ENCODE results near the gene TKT. TPM values are rescaled to one million over a fixed set of nuclear protein-coding genes. Genes with fewer than 3 reads are reported as not detected.

TKT gene
- total RNA-seq, 4 donors from 2014 or later = 18.5 to 41.3 (median 23.8) TPM

DNA sequence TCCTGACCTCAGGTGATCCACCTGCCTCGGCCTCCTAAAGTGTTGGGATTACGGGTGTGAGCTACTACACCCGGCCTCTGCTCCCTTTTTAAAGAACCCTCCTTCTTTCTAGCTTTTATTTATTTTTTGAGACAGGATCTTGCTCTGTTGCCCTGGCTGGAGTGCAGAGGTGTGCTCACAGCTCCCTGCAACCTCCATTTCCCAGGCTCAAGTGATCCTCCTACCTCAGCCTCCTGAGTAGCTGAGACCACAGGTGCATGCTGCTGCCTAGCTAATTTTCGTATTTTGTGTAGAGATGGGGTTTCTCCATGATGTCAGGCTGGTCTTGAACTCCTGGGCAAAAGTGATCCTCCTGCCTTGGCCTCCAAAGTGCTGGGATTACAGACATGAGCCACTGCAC, 34.5 kb downstream of the TKT start:
- DNase-seq = no peak
- no peak overlapping the region for H3K4me3 ChIP-seq
- ATAC-seq = no peak
- no peak overlapping the region for H3K27ac ChIP-seq
- no peaks in the 10 kb centered on the region for H3K27me3 ChIP-seq
- no peaks in the 10 kb centered on the region for H3K9me3 ChIP-seq
- in situ Hi-C loops (cut with MboI; ENCODE audit: low sequenced_read_pairs in 4 of 4) (no loop called here), intact Hi-C loops (cut with DNase I; ENCODE audit: low total_unique reads) (loop anchor here (10.0 kb wide), 1 partner anchor 493 kb away; no protein-coding TSS in a partner anchor)
- no peak for TF ChIP-seq POLR2A (IDR thresholded peaks at IDR 0.05)
- TF ChIP-seq, protein P1, sequence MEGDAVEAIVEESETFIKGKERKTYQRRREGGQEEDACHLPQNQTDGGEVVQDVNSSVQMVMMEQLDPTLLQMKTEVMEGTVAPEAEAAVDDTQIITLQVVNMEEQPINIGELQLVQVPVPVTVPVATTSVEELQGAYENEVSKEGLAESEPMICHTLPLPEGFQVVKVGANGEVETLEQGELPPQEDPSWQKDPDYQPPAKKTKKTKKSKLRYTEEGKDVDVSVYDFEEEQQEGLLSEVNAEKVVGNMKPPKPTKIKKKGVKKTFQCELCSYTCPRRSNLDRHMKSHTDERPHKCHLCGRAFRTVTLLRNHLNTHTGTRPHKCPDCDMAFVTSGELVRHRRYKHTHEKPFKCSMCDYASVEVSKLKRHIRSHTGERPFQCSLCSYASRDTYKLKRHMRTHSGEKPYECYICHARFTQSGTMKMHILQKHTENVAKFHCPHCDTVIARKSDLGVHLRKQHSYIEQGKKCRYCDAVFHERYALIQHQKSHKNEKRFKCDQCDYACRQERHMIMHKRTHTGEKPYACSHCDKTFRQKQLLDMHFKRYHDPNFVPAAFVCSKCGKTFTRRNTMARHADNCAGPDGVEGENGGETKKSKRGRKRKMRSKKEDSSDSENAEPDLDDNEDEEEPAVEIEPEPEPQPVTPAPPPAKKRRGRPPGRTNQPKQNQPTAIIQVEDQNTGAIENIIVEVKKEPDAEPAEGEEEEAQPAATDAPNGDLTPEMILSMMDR (IDR thresholded peaks at IDR 0.05 in 4 of 5, conservative IDR thresholded peaks at IDR 0.05 in 1 of 5) = no peak
- H3K36me3 ChIP-seq = peaks cover 0 to 31% of the 10 kb centered on the region in 2 donors
- H3K4me1 ChIP-seq = no peaks in the 10 kb centered on the region

DNA sequence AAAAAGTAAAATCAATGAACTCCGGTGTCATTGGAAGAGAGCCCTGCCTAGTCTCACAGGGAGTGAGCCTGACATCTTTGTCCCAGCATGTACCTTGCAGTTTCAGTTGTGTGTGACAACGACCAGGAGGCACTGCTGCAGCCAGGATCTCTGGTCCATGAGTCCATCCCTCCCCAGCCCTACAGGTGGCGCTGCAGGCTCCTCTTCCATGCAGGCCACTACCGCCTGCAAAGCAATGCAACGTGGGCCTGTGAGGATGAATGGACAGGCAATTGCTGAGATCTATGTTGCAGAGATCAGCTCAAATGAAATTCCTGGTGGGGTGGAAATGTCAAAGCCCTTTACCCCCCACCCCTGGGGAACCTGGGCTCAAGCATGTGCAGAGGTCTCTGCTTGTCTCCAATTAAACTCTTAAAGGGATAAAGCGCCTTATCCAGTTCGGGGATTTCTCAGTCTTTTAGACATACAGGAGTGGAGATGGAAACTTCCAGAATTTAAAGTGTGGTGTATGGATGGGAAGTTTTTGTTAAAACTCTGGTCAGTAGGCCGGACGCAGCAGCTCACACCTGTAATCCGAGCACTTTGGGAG, 35.8 kb downstream of the TKT start:
- Histone ChIP-seq H3K4me3 (no peak overlapping the region), H3K36me3 (peaks cover 0 to 18% of the 10 kb centered on the region in 2 donors), H3K9me3 (no peaks in the 10 kb centered on the region), H3K4me1 (no peaks in the 10 kb centered on the region), H3K27ac (no peak overlapping the region), H3K27me3 (no peaks in the 10 kb centered on the region)
- TF ChIP-seq, protein P1 (IDR thresholded peaks at IDR 0.05 in 4 of 5, conservative IDR thresholded peaks at IDR 0.05 in 1 of 5) = peak; percentile 57 to 89 (median 79)
- no peak for TF ChIP-seq POLR2A (IDR thresholded peaks at IDR 0.05)
- ATAC-seq = peak; percentile 86 to 88
- DNase-seq = peak; percentile 48 to 69
- intact Hi-C loops (cut with DNase I; ENCODE audit: low total_unique reads) (loop anchor here (10.0 kb wide), 1 partner anchor 495 kb away; no protein-coding TSS in a partner anchor), in situ Hi-C loops (cut with MboI; ENCODE audit: low sequenced_read_pairs in 4 of 4) (no loop called here)

DNA sequence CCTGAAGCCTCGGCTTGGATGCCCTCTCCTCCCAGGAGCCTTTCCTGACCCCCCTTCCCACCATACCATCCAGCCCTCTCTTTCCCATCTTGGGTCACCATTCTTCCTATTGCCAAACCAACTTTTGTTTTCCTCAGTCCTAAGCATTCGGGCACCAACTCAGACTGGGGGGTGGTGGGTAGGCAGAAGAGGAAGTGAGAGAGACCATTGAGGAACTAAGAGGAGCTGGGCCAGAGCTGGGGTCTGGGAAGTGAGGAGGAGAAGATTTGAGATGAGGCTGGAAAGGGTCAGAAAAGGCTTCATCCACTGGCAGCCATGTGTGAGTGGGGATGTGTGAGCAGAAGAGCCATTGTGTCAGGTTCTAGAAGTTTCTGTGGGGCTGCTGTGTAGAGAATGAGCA, 37.7 kb downstream of the TKT start:
- DNase-seq (no peak), ATAC-seq (no peak)
- no peaks in the 10 kb centered on the region for H3K4me1 ChIP-seq
- in situ Hi-C loops (cut with MboI; ENCODE audit: low sequenced_read_pairs in 4 of 4) = no loop called here
- H3K9me3 ChIP-seq = no peaks in the 10 kb centered on the region
- H3K27me3 ChIP-seq = no peaks in the 10 kb centered on the region
- H3K27ac ChIP-seq = no peak overlapping the region
- H3K36me3 ChIP-seq = no peaks in the 10 kb centered on the region
- no peak overlapping the region for H3K4me3 ChIP-seq
- intact Hi-C loops (cut with DNase I; ENCODE audit: low total_unique reads) = no loop called here
- TF ChIP-seq POLR2A (IDR thresholded peaks at IDR 0.05) = no peak
- TF ChIP-seq, protein P1 (IDR thresholded peaks at IDR 0.05 in 4 of 5, conservative IDR thresholded peaks at IDR 0.05 in 1 of 5) = no peak

DNA sequence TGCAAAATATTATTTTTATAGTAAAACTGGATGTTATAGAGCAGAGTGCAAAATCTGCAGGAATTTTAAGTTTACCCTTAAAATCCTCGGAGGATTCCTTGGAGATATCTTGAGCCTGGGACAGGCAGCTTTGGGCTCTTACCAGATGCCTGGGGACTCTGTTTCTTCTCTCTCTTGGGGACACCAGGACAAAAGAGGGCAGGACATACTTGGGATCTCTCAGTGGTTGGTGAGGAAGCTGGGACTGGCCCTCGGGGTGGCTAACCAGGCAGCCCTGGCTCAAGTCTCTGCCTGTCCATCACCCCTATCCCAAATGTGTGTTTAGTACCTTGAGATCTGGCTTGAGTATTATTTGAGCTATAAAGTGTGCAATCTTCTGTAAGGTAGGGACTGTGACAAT, 38.6 kb downstream of the TKT start:
- Histone ChIP-seq H3K27ac (no peak overlapping the region), H3K4me3 (no peak overlapping the region), H3K9me3 (no peaks in the 10 kb centered on the region), H3K27me3 (no peaks in the 10 kb centered on the region), H3K4me1 (no peaks in the 10 kb centered on the region), H3K36me3 (no peaks in the 10 kb centered on the region)
- DNase-seq (no peak), ATAC-seq (no peak)
- intact Hi-C loops (cut with DNase I; ENCODE audit: low total_unique reads) = no loop called here
- no peak for TF ChIP-seq POLR2A (IDR thresholded peaks at IDR 0.05)
- TF ChIP-seq, protein P1 (IDR thresholded peaks at IDR 0.05 in 4 of 5, conservative IDR thresholded peaks at IDR 0.05 in 1 of 5) = no peak
- in situ Hi-C loops (cut with MboI; ENCODE audit: low sequenced_read_pairs in 4 of 4) = no loop called here

DNA sequence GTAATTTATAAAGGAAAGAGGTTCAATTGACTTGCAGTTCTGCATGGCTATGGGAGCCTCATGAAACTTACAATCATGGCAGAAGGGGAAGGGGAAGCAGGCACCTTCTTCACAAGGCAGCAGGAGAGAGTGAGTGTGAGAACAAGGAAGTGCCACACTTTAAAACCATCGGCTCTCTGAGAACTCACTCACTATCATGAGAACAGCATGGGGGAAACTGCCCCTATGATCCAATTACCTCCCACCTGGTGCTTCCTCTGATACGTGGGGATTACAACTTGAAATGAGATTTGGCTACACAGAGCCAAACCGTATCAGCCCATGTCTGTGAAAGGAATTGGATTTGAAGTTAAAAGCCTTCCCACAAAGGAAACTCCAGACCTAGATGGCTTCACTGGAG, 39.1 kb downstream of the TKT start:
- intact Hi-C loops (cut with DNase I; ENCODE audit: low total_unique reads) = no loop called here

More for the DNA sequence above, 39.1 kb downstream of the TKT start:
- DNase-seq (no peak), ATAC-seq (no peak)
- H3K27me3 ChIP-seq = no peaks in the 10 kb centered on the region
- H3K36me3 ChIP-seq = no peaks in the 10 kb centered on the region
- H3K4me1 ChIP-seq = no peaks in the 10 kb centered on the region
- no peak overlapping the region for H3K27ac ChIP-seq
- TF ChIP-seq, protein P1 (IDR thresholded peaks at IDR 0.05 in 4 of 5, conservative IDR thresholded peaks at IDR 0.05 in 1 of 5) = no peak
- no peak for TF ChIP-seq POLR2A (IDR thresholded peaks at IDR 0.05)
- in situ Hi-C loops (cut with MboI; ENCODE audit: low sequenced_read_pairs in 4 of 4) = no loop called here
- H3K9me3 ChIP-seq = no peaks in the 10 kb centered on the region
- no peak overlapping the region for H3K4me3 ChIP-seq
